Heart left ventricle (tissue), 16 donors: ENCODE results near the gene EFS. TPM values are rescaled to one million over a fixed set of nuclear protein-coding genes. Genes with fewer than 3 reads are reported as not detected.
A peak's percentile ranks its signal among the peaks of the same experiment; 100 is the strongest.

ENCODE experiments used
- ATAC-seq, 4 donors: fragments of 200-7000 bp; cut with Tn5 transposase; one replicate each; pipeline ENCODE4 v1.9.1; 2020 to 2022; ENCODE audit warnings: moderate library complexity in 4 of 4, mild to moderate bottlenecking in 3 of 4, moderate number of reproducible peaks in 1 of 4
- DNase-seq, 5 donors: peaks; one replicate each; pipeline ENCODE4 v3.0.0-alpha.2; 2020
- H3K27ac ChIP-seq, 12 donors: fragments of 200-600 bp; sonication (generic) in 4 of 12; one replicate each; pipeline versions ENCODE4 v1.5.0 to v1.8.0; 2016 to 2022; ENCODE audit warnings: mild to moderate bottlenecking in 2 of 12
- H3K27me3 ChIP-seq, 9 donors: fragments of 200-600 bp; sonication (generic) in 2 of 9; one replicate each; pipeline versions ENCODE4 v1.5.1 to v1.8.0; 2016 to 2022; ENCODE audit warnings: mild to moderate bottlenecking in 3 of 9
- H3K36me3 ChIP-seq, 9 donors: fragments of 200-600 bp; sonication (generic) in 2 of 9; one replicate each; pipeline versions ENCODE4 v1.5.0 to v1.8.0; 2018 to 2022; ENCODE audit warnings: mild to moderate bottlenecking in 2 of 9
- H3K4me1 ChIP-seq, 12 donors: fragments of 200-600 bp; sonication (generic) in 4 of 12; one replicate each; pipeline versions ENCODE4 v1.5.0 to v1.8.0; 2016 to 2022; ENCODE audit warnings: mild to moderate bottlenecking in 3 of 12
- H3K4me3 ChIP-seq, 12 donors: fragments of 200-600 bp; sonication (generic) in 4 of 12; one replicate each; pipeline versions ENCODE4 v1.5.0 to v1.8.0; 2017 to 2022; ENCODE audit warnings: mild to moderate bottlenecking in 9 of 12, moderate library complexity in 4 of 12
- H3K9me3 ChIP-seq, 12 donors: fragments of 200-600 bp; sonication (generic) in 4 of 12; one replicate each; pipeline versions ENCODE4 v1.5.0 to v1.8.0; 2016 to 2022; ENCODE audit warnings: mild to moderate bottlenecking in 1 of 12
- POLR2A ChIP-seq, 2 donors: fragments of 450-650 bp; IDR thresholded peaks; one replicate each; pipeline ENCODE4 v1.6.1; 2017; ENCODE audit warnings: antibody characterized with exemption in 2 of 2, mild to moderate bottlenecking in 2 of 2, moderate library complexity in 2 of 2
- WGBS, 4 donors: extraction: QIAGEN DNeasy Blood & Tissue Kit in 2 of 4; methylation state at CpG; one replicate each; pipeline versions ENCODE4 v1.1.5 to v1.1.7; 2013 to 2018; 5-methylcytosine and 5-hydroxymethylcytosine counted together
- intact Hi-C, 10 donors: fragments of 100-400 bp; cut with DNase I; formaldehyde crosslinking; loops; one replicate each; pipeline versions ENCODE4 v1.11.1 to v1.14.2; 2022
- polyA plus RNA-seq, 2 donors: library from polyadenylated mRNA; stranded (reverse); fragments of 200-250 nt; gene quantifications; one replicate each; pipeline ENCODE4 v1.2.3, GENCODE V29; 2013
- total RNA-seq, 9 donors: library from RNA; depleted of rRNA in 2 of 9; stranded (reverse); fragments of >200 nt in 2 of 9; fragmentation: NEBNext Ultra II Directional in 3 of 9; extraction: Animal tissue kit (Norgen Biotek cat#: 25700) in 3 of 9; gene quantifications; one replicate each; pipeline versions ENCODE4 v1.1.0 to v1.2.4, GENCODE V29; 2016 to 2023
- TF ChIP-seq, protein P1 (sequence below), 12 donors: fragments of 200-600 bp; sonication (generic) in 4 of 12; IDR thresholded peaks; one replicate each; pipeline versions ENCODE4 v1.5.0 to v1.8.0; 2018 to 2022; ENCODE audit warnings: antibody characterized with exemption in 12 of 12, mild to moderate bottlenecking in 5 of 12
- donor health status: ischemic (EF 13 %, LVEDD 7.1; RV severe dilation, severe dysfunction).
- donor health status: healthy with polysubstance abuse.
- donor health status: DM: no; HTN: yes; CAD: no.
- donor health status: DM: no; HTN: no; CAD: no.
- donor health status: ischemic (EF 25% LVEDD 6.9; RV normal size, moderate dysfunction).
- donor health status: ischemic (EF 25% LVEDD 5.7; RV mildly dilated, moderate dysfunction).
- donor health status: healthy.
- donor health status: DM: yes; HTN: yes; CAD: no.
- donor health status: ischemic (EF 35%, LVEDD 5.7; RV mildly dilated, moderate dysfunction).
- donor health status: nonischemic (EF 11% LVEDD 7.7; RV severe dilation, severe dysfunction).
- donor health status: DM: yes; HTN: yes; CAD: no.
- donor health status: PGD.
- donor health status: ischemic (EF 29% LVEDD 5.4; RV normal size, mild dysfunction).
- donor health status: nonischemic (EF 23%, LVEDD 6.1; RV moderate dilation, normal function).

The EFS gene
- total and polyA plus RNA-seq, 11 donors, result 1.4 to 5.0 (median 2.3) TPM

DNA sequence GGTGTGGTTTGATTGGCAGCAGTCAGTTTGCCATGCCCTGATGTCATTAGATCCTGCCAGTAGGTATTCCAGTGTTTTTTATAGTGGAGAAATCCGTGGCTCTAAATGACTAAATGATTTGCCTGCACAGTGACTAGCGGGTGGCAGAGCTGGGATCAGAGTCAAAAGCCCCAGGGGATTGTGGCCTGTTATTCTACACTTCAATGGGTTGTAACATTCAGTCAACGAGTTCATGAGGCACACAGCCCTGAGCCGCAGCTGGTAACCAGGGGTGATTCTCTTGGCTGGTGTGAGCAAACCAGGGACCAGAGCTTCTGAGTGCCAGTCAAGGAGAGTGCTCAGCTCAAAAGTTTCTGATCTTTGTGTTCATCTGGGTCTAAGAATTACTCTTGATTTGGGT, 41.3 kb upstream of the EFS start:
- Histone ChIP-seq H3K27me3 (peaks cover 0 to 10% (median 0%) of the 10 kb centered on the region in 9 donors), H3K4me1 (peaks cover 0 to 44% (median 3%) of the 10 kb centered on the region in 12 donors), H3K36me3 (peaks cover 0 to 54% (median 0%) of the 10 kb centered on the region in 9 donors), H3K4me3 (peak overlapping the region in 3 of 12 donors; percentile 38 to 45 (median 41)), H3K27ac (peak overlapping the region in 10 of 12 donors; percentile 2 to 91 (median 75)), H3K9me3 (no peaks in the 10 kb centered on the region)
- peak in 2 of 5 donors; percentile 28 to 29 for DNase-seq
- intact Hi-C loops, result loop anchor here in 2 of 10 donors (5.0 kb wide), 2 partner anchors 36 to 41 kb away; no protein-coding TSS in a partner anchor
- 31 to 39% (median 36%) methylated on average over 4 of the region's 4 CpGs for WGBS, 4 donors
- TF ChIP-seq, protein P1, sequence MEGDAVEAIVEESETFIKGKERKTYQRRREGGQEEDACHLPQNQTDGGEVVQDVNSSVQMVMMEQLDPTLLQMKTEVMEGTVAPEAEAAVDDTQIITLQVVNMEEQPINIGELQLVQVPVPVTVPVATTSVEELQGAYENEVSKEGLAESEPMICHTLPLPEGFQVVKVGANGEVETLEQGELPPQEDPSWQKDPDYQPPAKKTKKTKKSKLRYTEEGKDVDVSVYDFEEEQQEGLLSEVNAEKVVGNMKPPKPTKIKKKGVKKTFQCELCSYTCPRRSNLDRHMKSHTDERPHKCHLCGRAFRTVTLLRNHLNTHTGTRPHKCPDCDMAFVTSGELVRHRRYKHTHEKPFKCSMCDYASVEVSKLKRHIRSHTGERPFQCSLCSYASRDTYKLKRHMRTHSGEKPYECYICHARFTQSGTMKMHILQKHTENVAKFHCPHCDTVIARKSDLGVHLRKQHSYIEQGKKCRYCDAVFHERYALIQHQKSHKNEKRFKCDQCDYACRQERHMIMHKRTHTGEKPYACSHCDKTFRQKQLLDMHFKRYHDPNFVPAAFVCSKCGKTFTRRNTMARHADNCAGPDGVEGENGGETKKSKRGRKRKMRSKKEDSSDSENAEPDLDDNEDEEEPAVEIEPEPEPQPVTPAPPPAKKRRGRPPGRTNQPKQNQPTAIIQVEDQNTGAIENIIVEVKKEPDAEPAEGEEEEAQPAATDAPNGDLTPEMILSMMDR (IDR thresholded peaks at IDR 0.05), result no peak
- no peak for TF ChIP-seq POLR2A (IDR thresholded peaks at IDR 0.05)
- no peak for ATAC-seq

DNA sequence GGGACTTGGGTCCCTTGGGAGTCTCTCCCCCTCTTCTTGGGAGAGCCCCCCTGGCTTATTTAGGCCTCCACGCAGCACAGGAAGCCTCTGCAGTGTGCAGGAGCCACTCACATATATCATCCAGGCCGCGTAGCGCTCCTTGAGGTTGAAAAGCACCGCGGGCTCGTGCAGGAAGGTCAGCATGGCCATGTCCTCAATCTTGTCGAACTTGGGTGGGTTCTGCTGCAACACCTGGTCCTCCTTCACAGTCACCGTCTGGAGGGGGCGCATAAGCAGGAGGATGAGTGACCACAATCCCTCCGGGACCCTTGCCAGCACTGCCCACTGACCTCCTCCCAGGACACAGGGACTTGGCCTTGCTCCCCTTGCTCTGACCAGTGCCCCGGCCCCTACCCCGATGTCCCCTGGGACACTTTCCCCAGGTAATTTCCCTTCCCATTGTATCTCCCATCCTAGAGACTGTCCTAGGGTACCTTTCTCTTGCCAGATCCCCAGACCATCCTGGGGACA, 40.6 kb upstream of the EFS start:
- 49 to 62% (median 57%) methylated on average over 10 to 13 of the region's 13 CpGs for WGBS, 4 donors
- DNase-seq (peak in 2 of 5 donors; percentile 31 to 60), ATAC-seq (no peak)
- intact Hi-C loops, result loop anchor here in 2 of 10 donors (5.0 kb wide), 2 partner anchors 37 to 42 kb away; no protein-coding TSS in a partner anchor
- Histone ChIP-seq H3K4me3 (peak overlapping the region in 3 of 12 donors; percentile 38 to 45 (median 41)), H3K9me3 (no peaks in the 10 kb centered on the region), H3K36me3 (peaks cover 0 to 60% (median 0%) of the 10 kb centered on the region in 9 donors), H3K4me1 (peaks cover 0 to 44% (median 3%) of the 10 kb centered on the region in 12 donors), H3K27me3 (peaks cover 0 to 10% (median 0%) of the 10 kb centered on the region in 9 donors), H3K27ac (peak overlapping the region in 9 of 12 donors; percentile 0 to 91 (median 68))
- TF ChIP-seq, protein P1 (IDR thresholded peaks at IDR 0.05), result no peak
- TF ChIP-seq POLR2A (IDR thresholded peaks at IDR 0.05), result no peak

DNA sequence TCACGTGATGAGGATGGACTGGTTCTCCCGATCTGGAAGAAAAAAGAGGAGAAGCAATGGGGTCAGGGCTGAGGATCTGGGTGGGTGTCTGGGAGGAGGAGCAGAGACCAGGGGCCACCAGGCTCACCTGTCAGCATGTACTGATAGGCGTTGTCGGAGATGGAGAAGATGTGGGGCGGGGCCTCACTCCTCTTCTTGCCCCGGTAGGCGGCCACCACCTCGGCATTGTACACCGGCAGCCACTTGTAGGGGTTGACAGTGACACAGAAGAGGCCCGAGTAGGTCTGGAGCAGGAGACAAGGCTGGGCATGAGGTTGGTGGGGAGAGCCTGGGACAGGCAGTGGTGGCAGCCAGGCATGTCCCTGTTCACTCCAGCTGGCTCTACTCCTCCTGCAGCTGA, 40.1 kb upstream of the EFS start:
- H3K27me3 ChIP-seq, result peaks cover 0 to 10% (median 0%) of the 10 kb centered on the region in 9 donors
- H3K27ac ChIP-seq, result peak overlapping the region in 8 of 12 donors; percentile 13 to 91 (median 75)
- DNase-seq (peak in 2 of 5 donors; percentile 50 to 63), ATAC-seq (peak in 1 of 4 donors; percentile 2)
- H3K4me1 ChIP-seq, result peaks cover 0 to 44% (median 3%) of the 10 kb centered on the region in 12 donors
- no peaks in the 10 kb centered on the region for H3K9me3 ChIP-seq
- H3K4me3 ChIP-seq, result peak overlapping the region in 3 of 12 donors; percentile 38 to 45 (median 41)
- 38 to 64% (median 47%) methylated on average over 10 of the region's 10 CpGs for WGBS, 4 donors
- intact Hi-C loops, result loop anchor here in 2 of 10 donors (5.0 kb wide), 2 partner anchors 37 to 42 kb away; no protein-coding TSS in a partner anchor
- peaks cover 0 to 63% (median 0%) of the 10 kb centered on the region in 9 donors for H3K36me3 ChIP-seq
- no peak for TF ChIP-seq POLR2A (IDR thresholded peaks at IDR 0.05)
- TF ChIP-seq, protein P1 (IDR thresholded peaks at IDR 0.05), result no peak

DNA sequence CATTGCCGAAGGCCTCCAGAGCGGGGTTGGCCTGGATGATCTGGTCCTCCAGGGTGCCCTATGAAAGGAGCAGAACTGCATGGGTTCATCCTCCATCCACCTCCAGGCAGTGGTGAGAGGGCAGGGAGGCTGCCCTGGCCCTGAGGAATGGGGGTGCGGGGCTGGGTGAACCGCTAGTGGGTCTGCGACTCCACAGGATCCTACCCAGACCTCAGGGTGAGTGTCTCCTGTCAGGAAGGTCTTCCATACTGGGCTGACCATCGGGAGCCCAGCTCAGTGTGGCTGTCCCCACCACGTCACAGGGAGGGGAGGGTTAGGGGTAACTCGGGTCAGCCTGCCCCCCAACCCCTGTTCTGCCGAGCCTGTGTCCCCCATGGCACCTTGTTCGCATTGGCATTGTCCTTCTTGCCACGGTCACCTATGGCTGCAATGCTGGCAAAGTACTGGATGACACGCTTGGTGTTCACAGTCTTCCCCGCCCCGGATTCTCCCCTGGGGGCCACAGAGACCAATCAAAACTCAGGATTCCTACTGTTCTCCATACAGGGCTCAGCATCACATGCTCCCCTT, 39.4 kb upstream of the EFS start:
- DNase-seq, result peak in 2 of 5 donors; percentile 31 to 59
- Histone ChIP-seq H3K27me3 (peaks cover 0 to 10% (median 0%) of the 10 kb centered on the region in 9 donors), H3K9me3 (no peaks in the 10 kb centered on the region), H3K4me3 (peak overlapping the region in 3 of 12 donors; percentile 38 to 45 (median 41)), H3K36me3 (peaks cover 0 to 70% (median 3%) of the 10 kb centered on the region in 9 donors), H3K4me1 (peaks cover 0 to 44% (median 3%) of the 10 kb centered on the region in 12 donors), H3K27ac (peak overlapping the region in 7 of 12 donors; percentile 4 to 91 (median 82))
- 50 to 62% (median 54%) methylated on average over 9 to 14 of the region's 14 CpGs for WGBS, 4 donors
- ATAC-seq, result peak in 1 of 4 donors; percentile 0
- intact Hi-C loops, result no loop called here
- TF ChIP-seq, protein P1 (IDR thresholded peaks at IDR 0.05), result no peak
- no peak for TF ChIP-seq POLR2A (IDR thresholded peaks at IDR 0.05)
